GM06990 (cell line): ENCODE results near the gene MAN2B1.
A peak's percentile ranks its signal among the peaks of the same experiment; 100 is the strongest.
"Not testable (repeated sequence)": the region's sequence is repeated elsewhere in the genome, so short reads cannot be mapped to it uniquely, and the experiment has no call there.

Experiments
- DNase-seq: peaks from one replicate; pipeline ENCODE4 v3.0.0-alpha.2; 2011; ENCODE audit not compliant: insufficient read length; ENCODE audit errors: extremely low read depth
- H3K27me3 ChIP-seq: replicated peaks from 2 replicates; pipeline ENCODE4 v1.6.0; 2011; ENCODE audit warnings: low read length; ENCODE audit not compliant: control insufficient read depth, insufficient read depth
- H3K36me3 ChIP-seq: 2 replicates; pipeline ENCODE4 v1.5.1; 2011; ENCODE audit warnings: low read length; ENCODE audit not compliant: control insufficient read depth, insufficient read depth
- H3K4me3 ChIP-seq: replicated peaks from 2 replicates; pipeline ENCODE4 v1.5.1; 2011; ENCODE audit warnings: low read depth, mild to moderate bottlenecking, control low read depth, low read length
- TF ChIP-seq, protein P1 (sequence below): IDR thresholded peaks from 2 replicates; pipeline ENCODE4 v1.5.1; 2011; ENCODE audit warnings: low read length, control low read depth, mild to moderate bottlenecking, inconsistent platforms; ENCODE audit not compliant: insufficient read depth, poor library complexity, severe bottlenecking

Gene MAN2B1

DNA sequence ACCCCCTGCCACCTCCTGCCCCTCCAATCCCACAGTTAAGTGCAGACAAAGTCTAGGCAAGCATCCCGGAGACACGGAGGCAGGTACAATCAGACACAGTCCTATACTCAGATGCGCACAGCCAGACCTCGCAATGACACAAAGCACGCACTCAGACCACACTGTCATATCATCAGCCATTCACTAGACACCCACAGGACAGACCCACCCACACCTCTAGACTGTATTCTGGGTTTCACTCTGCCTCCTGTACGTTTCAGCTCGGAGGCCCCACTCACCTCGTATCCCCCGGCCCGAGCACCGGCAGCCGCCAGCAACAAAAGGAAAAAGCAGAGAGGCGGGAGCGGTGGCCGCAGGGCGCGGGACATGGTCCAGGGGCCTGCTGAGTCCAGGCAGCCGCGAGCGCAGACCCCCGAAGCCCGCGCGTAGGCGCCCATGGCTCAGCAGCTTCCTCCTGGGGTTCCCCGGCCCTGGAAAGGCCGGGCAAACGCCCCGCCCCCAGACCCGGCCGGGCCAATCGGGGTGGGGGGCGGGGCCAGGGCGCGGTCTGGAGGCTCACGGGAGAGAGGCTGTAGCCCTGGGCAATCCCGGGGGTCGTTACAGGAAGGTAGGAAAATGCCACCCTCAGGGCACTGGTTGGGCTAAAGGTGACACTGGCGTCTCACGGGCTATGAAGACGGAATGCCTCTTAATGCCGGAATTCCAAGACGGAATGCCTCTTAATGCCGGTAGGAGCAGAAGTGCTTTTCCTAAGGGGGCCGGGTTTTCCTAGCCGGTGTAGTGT lies at the start of gene MAN2B1, which contains the start of gene WDR83:
Gene MAN2B1 (minus strand): TSS at position 478 of the 784 bp plus-strand sequence. CDS start 41 bp downstream, at position 437.
Gene WDR83 (plus strand): TSS at position 543 of the 784 bp plus-strand sequence. CDS start 2,984 bp downstream, outside the sequence.
- TF ChIP-seq, protein P1, sequence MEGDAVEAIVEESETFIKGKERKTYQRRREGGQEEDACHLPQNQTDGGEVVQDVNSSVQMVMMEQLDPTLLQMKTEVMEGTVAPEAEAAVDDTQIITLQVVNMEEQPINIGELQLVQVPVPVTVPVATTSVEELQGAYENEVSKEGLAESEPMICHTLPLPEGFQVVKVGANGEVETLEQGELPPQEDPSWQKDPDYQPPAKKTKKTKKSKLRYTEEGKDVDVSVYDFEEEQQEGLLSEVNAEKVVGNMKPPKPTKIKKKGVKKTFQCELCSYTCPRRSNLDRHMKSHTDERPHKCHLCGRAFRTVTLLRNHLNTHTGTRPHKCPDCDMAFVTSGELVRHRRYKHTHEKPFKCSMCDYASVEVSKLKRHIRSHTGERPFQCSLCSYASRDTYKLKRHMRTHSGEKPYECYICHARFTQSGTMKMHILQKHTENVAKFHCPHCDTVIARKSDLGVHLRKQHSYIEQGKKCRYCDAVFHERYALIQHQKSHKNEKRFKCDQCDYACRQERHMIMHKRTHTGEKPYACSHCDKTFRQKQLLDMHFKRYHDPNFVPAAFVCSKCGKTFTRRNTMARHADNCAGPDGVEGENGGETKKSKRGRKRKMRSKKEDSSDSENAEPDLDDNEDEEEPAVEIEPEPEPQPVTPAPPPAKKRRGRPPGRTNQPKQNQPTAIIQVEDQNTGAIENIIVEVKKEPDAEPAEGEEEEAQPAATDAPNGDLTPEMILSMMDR = no peak
- peak; percentile 89 for DNase-seq
- H3K27me3 ChIP-seq = no peaks in the 10 kb centered on the region
- peaks cover 24% of the 10 kb centered on the region for H3K36me3 ChIP-seq
- H3K4me3 ChIP-seq = peak within 1 kb of the TSS; percentile 89

GRCh38 chr19:12715929-12716328 lies 49.4 kb upstream of the MAN2B1 start:
- no peak for DNase-seq
- Histone ChIP-seq H3K27me3 (no peaks in the 10 kb centered on the region), H3K4me3 (no peak overlapping the region), H3K36me3 (peaks cover 28% of the 10 kb centered on the region)
- TF ChIP-seq, protein P1 = no peak

GRCh38 chr19:12715102-12715501 lies 48.6 kb upstream of the MAN2B1 start:
- DNase-seq = no peak
- H3K27me3 ChIP-seq = no peaks in the 10 kb centered on the region
- peaks cover 34% of the 10 kb centered on the region for H3K36me3 ChIP-seq
- TF ChIP-seq, protein P1 = no peak
- H3K4me3 ChIP-seq = no peak overlapping the region

DNA sequence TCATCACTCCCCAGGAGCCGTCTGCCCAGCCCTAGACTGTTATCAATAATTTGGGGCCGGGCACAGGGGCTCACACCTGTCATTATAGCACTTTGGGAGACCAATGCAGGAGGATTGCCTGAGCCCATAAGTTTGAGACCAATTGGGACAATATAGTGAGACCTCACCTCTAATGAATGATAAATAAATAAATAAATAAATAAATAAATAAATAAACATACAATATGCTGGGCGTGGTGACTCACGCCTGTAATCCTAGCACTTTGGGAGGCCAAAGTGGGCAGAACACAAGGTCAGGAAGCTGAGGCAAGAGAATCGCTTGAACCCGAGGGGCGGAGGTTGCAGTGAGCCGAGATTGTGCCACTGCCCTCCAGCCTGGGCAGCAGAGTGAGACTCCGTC lies 46.8 kb upstream of the MAN2B1 start:
- H3K4me3 ChIP-seq, H3K27me3 ChIP-seq, DNase-seq: not testable (repeated sequence)
- peaks cover 32% of the 10 kb centered on the region for H3K36me3 ChIP-seq

DNA sequence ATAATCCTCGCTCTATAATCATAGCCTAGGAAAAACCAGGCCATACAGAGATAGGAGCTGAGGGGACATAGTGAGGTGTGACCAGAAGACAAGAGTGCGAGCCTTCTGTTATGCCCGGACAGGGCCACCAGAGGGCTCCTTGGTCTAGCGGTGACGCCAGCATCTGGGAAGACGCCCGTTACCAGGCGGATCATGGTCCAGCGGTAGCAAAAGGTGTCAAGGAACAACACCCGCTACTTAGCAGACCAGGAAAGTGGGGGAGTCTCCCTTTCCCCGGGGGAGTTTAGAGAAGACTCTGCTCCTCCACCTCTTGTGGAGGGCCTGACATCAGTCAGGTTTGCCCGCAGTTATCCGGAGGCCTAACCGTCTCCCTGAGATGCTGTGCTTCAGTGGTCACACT lies 45.5 kb upstream of the MAN2B1 start:
- not testable (repeated sequence) for H3K27me3 ChIP-seq, DNase-seq, H3K4me3 ChIP-seq
- peaks cover 32% of the 10 kb centered on the region for H3K36me3 ChIP-seq

DNA sequence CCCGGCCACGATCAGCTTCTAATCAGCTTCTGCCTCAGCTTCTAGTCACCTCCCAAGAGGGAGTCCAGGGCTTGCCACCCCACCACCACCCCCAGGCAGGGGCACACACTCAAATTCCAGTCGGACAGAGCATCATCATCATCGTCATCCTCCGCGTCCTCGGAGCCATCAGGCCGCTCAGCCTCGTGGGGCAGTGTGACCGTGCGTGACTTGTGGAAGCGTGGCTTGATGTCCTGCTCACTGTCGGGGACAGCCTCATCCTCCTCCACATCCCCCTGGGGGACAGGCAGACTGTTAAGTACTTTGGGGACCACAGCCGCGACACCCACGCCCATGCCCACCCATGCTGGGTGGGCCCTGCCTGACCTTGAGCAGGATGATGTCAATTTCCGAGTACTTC lies 44.6 kb upstream of the MAN2B1 start:
- Histone ChIP-seq H3K27me3 (no peaks in the 10 kb centered on the region), H3K4me3 (no peak overlapping the region), H3K36me3 (peaks cover 35% of the 10 kb centered on the region)
- TF ChIP-seq, protein P1 = no peak
- no peak for DNase-seq
